Measurements from ENCODE around the gene TPSAB1.
"Not testable (repeated sequence)": the region's sequence is repeated elsewhere in the genome, so short reads cannot be mapped to it uniquely, and the experiment has no call there.

TPSAB1 gene

DNA sequence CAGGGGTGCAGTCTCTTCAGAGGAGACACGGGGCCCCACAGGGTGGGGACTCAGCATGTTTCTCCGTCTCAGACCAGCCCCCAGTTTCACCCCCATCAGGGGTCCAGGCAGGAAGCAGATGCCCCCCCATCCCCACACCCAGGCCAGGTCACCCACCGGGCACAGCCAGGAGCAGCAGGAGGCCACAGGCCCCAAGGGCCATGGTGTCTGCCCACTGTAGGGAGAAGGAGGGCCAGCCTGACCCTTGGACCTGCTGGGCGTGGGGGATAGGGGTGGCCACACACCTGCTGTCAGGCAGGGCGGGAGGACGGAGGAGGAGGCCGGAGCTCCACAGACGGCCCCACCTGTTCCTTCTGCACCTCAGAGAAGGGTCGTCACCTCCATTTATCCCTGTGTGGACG, 15.5 kb upstream of the TPSAB1 start, which contains the start of gene TPSG1:
TPSG1 (minus strand) TSS at position 218 of the 401 bp plus-strand sequence; CDS start at position 202, 16 bp downstream.
- DNase-seq: no peak

DNA sequence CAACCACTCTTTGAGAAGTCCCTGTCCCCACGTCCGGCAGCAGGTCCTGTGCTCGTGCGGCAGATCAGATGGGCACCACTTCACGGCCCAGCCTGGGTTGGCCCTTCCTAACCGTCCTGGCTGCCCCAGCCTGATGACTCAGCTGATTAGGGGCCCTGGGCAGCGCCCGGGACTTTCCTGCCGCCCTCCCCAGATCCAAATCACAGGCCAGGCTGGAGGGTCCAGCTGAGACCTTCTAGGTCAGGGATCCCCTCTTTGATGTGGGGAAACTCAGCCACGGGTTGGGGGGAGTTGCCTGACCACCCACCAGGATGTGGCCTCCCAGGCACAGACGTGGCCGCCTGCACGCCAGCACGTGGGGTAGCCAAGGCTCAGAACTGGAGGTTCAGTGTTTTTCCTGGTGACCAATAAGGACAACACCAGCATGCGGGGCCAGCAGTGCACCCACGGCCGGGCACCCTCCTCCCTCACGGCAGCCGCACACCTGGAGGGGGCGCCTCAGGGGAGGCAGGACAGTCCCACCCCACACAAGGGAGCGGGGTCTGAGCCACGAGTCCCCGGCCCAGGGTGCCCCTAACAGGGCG, 14.7 kb upstream of the TPSAB1 start:
- not testable (repeated sequence) for DNase-seq

DNA sequence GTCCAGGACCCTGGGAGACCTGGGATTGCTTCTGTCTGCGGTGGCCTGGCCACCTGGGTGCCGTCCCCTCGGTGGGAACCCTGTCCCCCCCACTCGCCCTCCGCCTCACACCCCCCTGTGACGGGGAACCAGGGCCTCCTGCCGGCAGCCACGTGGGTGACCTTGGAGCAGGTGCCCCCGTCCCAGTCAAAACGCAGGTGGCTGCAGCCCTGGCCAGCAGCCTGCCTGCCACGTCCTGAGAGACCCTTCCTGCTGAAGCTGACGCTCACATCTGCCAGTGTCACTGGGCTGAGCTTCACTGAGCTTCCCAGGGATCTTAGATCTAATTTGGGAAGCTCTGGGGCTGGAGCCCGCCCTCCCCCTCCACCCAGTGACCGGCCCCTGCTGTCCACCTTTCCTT, 13.8 kb upstream of the TPSAB1 start:
- not testable (repeated sequence) for DNase-seq

DNA sequence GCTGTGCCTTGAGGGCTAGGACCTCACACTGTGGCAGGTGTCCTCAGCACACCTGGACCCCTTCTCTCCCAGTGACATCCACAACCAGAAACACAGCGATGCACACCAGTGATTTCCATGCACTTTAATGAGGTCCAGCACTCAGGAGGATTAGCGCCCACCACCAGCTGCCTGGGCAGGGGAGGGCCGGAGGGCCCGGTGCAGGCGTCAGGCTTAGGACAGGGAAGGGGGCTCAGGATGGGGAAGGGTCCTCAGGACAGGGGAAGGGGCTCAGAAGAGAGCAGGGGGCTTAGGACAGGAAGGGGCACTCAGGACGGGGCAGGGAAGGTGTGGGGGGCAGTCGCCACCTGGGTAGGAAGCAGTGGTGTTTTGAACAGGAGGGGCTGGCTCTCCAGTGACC, 12.3 kb upstream of the TPSAB1 start:
- not testable (repeated sequence) for DNase-seq

DNA sequence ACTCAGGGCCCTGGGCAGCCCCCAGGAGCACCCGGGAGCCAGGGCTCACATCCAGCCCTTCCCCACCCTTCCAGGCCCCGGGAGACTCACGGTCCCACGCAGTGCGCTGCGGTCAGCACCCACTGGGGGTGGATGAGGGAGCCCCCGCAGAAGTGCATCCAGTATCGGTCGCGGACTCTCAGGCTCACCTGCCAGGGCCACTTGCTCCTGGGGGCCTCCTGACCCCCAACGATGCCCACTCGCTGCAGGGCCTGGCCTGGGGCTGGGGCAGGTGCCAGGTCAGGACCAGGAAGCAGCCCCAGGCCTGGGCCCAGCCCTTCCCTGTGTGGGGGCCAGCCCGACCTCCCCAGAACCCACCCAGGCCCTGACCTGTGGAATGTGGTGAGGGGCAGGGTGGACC, 11.0 kb upstream of the TPSAB1 start:
- DNase-seq: not testable (repeated sequence)

DNA sequence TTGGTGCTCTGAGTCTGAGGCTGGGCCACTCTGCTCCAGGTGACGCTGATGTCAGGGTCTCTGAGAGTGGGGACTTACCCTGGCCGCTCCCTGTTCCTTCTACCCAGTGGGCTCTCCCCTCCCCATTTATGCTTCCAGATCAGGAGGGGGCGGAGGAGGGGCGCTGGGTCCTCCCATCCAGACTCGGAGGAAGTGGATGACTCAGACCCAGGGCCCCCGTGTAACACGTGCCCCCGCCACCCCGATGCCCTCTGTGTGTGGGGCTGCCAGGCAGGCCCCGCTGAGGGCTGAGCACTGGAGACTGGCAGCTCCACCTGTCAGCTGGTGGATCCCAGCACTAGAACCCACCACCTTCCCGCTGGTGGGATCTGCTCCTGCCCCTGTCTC, 10.4 kb upstream of the TPSAB1 start, which contains the start of gene TPSB2:
TPSB2 (minus strand) TSS at position 101 of the 387 bp plus-strand sequence. CDS start 233 bp downstream, outside the sequence.
- DNase-seq: not testable (repeated sequence)

DNA sequence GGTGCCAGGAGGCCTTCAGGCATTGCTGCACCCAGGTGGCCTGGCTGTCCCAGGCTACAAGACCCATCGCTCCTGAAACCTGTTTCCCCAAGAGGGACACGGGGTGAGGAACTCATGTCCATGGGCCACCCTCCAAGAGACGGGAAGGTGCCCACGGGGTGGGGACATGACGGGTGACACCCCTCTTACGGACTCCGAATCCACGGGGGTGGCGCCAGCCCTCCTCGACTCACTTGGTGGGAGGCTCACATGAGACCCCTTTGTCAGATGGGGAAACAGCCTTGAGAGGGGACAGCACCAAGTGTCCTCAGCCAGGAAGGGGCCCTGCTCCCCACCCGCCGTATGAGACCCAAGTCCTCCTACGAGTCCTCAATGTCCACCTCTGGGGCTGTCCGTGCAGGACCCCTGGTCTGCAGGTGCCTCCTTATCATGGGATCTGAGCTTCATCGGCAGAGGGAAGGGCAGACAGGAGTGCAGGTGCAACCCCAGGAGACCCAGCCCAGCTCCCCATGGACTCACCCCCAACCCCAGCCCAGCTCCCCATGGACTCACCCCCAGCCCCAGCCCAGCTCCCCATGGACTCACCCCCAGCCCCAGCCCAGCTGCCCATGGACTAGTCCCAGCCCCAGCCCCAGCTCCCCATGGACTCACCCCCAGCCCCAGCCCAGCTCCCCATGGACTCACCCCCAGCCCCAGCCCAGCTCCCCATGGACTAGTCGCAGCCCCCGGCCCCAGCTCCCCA, 9.9 kb upstream of the TPSAB1 start:
- not testable (repeated sequence) for DNase-seq

DNA sequence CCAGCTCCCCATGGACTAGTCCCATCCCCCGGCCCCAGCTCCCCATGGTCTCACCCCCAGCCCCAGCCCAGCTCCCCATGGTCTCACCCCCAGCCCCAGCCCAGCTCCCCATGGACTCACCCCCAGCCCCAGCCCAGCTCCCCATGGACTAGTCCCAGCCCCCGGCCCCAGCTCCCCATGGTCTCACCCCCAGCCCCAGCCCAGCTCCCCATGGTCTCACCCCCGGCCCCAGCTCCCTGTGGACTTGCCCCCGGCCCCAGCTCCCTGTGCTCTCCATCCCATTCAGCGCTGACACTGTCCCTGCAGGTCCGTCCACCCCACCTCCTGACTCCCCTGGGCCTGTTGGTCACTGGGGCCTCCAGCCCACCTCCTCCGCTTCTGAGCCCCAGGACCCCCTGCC, 9.2 kb upstream of the TPSAB1 start:
- DNase-seq: not testable (repeated sequence)

DNA sequence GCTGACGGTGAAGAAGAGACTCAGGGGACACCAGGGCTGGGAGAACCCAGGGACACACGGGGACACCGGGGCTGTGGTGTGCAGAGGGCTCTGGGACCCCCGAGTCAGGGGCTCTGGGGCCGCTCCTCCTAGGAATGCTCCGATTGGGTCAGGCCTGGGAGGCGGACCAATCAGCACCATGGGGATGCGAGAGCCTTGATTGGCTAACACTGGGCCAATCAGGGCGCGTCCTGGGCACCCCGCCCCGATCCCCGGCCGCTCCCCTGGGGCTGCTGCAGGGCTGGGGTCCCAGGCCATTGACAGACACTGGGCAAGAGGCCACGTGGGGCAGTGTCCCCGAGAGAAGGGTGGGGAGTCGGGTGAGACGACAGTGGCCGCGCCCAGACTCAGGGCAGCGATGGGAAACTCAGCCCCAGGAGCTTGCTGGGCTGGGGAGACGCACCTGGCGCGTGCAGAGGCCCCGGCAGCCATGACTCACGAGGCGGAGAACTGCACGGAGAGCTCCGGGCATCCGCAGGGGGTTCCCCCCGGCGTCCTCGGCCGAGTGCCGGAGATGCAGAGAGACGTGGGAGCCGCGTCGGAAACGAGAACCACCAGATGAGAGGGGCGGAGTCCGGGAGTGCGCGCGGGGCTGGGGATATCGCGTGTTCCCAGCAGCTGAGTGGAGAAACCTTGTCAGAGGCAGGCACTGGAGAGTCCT, 8.3 kb upstream of the TPSAB1 start:
- not testable (repeated sequence) for DNase-seq

DNA sequence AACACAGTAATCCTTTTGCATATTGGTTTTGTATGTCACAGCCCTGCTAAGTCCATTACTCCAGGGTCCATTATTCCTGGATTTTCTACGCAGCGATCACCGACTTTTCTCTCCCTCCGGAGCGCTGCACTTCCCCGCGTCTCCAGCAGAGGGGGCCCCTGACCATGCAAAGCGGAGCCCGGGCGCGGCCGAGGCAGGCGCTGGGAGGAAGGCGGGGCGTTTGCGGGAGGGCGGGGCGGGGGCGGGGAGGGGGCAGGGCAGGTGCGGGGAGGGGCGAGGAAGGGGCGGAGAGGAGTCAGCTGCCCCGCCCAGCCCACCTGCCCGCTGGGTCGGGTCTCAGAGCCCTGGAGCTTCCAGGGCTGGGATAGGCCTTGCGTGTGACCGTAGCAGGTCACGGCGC, 3.8 kb upstream of the TPSAB1 start:
- DNase-seq: not testable (repeated sequence)

DNA sequence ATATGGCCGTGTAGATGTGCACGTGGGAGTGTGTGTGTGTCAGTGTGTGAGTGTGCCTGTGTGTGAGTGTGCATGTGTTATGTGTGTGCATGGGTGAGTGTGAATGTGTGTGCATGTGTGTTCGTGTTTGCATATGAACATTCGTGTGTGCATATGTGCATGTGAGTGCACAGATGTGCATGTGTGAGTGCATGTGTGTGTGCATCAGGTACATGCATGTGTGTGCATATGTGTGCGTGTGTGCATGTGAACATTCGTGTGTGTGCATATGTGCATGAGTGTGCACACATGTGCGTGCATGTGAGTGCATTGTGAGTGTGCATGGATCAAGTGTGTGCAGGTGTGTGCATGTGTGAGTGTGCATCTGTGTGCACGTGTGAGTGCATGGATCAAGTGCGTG, 2.5 kb upstream of the TPSAB1 start:
- no peak for DNase-seq

DNA sequence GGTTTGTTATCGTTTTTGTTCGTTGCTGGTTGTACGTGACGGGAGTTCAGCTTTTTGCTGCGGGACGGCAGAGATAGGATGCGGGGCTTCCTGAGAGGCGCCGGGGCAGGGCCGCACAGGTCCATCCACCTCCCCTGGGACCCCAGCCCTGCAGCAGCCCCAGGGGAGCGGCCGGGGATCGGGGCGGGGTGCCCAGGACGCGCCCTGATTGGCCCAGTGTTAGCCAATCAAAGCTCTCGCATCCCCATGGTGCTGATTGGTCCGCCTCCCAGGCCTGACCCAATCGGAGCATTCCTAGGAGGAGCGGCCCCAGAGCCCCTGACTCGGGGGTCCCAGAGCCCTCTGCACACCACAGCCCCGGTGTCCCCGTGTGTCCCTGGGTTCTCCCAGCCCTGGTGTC, 1.6 kb upstream of the TPSAB1 start:
- not testable (repeated sequence) for DNase-seq

DNA sequence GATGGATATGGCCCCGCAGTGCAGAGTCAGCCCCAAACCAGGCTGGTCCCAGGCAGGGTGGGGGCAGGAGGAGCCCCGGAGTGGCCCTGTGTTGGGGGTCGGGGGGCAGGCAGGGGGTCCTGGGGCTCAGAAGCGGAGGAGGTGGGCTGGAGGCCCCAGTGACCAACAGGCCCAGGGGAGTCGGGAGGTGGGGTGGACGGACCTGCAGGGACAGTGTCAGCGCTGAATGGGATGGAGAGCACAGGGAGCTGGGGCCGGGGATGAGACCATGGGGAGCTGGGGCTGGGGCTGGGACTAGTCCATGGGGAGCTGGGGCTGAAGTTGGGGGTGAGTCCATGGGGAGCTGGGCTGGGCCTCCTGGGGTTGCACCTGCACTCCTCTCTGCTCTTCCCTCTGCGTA, 930 bp upstream of the TPSAB1 start:
- DNase-seq: not testable (repeated sequence)

DNA sequence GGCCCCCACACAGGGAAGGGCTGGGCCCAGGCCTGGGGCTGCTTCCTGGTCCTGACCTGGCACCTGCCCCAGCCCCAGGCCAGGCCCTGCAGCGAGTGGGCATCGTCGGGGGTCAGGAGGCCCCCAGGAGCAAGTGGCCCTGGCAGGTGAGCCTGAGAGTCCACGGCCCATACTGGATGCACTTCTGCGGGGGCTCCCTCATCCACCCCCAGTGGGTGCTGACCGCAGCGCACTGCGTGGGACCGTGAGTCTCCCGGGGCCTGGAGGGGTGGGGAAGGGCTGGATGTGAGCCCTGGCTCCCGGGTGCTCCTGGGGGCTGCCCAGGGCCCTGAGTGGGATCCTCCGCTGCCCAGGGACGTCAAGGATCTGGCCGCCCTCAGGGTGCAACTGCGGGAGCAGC, 576 bp downstream of the TPSAB1 start:
- DNase-seq: not testable (repeated sequence)

DNA sequence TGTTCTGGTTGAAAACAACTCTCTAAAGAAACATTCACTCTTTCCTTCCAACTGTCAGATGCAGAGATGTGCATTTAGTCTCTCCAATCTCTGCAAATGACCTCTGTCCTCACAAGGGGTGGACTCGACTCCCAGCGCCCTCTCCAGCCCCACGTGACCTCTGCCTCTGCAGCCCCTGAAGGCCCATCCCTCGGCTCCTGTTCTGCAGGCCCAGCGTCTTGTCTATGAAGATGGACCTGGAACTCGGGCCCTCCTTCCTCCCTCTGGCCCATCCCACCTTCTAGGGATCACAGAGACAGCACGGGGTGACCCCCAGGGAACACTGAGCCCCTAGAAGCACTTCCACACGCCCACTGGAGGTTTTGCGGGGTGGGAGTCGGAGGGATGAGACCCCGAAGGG, 2.9 kb downstream of the TPSAB1 start:
- not testable (repeated sequence) for DNase-seq

DNA sequence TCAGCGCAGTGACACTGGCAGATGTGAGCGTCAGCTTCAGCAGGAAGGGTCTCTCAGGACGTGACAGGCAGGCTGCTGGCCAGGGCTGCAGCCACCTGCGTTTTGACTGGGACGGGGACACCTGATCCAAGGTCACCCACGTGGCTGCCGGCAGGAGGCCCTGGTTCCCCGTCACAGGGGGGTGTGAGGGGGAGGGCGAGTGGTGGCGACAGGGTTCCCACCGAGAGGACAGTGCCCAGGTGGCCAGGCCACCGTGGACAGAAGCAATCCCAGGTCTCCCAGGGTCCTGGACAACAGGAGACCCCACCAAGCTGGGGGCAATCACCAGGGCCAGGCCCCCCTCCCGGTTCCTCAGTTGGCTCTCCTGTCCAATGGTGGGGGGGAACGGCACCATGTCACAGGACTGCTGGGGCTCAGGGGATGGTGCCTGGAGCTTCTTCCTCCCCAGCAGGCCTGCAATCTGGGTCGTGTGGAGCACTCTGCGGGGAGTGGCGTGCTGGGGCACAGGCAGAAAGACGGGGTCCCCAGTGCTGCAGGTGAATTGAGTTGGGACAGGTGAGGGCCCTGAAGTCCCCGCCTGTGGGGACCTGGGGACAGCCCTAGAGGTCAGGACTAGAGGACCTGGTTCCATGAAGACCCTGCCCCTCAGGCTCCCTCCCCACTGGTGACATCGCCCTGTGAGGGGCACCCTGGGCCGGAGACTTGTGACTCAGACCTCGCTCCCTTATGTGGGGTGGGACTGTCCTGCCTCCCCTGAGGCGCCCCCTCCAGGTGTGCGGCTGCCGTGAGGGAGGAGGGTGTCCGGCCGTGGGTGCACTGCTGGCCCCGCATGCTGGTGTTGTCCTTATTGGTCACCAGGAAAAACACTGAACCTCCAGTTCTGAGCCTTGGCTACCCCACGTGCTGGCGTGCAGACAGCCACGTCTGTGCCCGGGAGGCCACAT, 3.7 kb downstream of the TPSAB1 start:
- DNase-seq: not testable (repeated sequence)

DNA sequence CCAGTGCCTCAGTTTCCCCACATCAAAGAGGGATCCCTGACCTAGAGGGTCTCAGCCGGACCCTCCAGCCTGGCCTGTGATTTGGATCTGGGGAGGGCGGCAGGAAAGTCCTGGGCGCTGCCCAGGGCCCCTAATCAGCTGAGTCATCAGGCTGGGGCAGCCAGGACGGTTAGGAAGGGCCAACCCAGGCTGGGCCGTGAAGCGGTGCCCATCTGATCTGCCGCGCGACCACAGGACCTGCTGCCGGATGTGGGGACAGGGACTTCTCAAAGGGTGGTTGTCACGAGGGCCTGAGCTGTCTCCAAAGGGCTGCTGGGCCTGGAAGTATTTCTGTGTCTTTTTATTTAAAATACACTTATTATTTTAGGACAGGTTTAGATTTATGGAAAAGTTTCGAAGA, 4.4 kb downstream of the TPSAB1 start:
- DNase-seq: no peak

DNA sequence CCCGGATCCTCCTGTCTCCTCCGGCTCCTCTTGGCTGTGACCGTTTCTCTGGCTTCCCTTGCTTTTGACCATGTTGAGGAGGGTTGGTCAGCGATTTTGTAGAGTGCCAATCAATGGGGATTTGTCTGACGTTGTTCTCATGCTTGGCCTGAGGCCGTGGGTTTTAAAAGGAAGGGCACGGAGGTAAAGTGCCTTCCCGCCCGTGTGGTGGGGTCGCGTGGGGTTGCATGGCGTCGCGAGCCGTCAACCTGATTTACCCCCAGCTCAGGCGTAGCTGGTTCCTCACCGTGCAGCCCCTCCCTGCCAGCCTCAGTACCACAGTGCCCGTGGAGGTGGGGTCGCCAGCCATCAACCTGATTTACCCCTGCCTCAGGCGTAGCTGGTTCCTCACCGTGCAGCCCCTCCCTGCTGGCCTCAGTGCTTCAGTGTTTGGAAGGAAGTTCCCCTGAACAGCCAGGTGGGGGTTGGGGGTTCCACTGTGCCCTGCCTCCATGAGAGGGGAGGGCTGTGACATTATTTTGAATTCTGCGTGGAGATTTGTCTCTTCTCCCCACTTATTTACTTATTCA, 5.0 kb downstream of the TPSAB1 start:
- no peak for DNase-seq

DNA sequence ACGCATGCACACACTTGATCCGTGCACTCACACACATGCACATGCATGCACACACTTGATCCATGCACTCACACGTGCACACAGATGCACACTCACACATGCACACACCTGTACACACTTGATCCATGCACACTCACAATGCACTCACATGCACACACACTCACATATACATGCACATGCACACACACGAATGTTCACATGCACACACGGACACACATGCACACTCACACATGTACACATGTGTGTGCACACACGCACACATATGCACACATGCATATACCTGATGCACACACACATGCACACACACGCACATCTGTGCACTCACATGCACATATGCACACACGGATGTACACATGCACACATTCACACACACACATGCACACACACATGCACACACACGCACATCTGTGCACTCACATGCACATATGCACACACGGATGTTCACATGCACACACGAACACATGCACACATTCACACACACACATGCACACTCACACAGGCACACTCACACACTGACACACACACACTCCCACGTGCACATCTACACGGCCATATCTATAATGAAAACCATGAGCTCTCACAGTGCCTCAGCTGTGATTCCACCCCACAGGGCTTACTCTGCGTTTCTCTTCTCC, 7.5 kb downstream of the TPSAB1 start:
- not testable (repeated sequence) for DNase-seq

DNA sequence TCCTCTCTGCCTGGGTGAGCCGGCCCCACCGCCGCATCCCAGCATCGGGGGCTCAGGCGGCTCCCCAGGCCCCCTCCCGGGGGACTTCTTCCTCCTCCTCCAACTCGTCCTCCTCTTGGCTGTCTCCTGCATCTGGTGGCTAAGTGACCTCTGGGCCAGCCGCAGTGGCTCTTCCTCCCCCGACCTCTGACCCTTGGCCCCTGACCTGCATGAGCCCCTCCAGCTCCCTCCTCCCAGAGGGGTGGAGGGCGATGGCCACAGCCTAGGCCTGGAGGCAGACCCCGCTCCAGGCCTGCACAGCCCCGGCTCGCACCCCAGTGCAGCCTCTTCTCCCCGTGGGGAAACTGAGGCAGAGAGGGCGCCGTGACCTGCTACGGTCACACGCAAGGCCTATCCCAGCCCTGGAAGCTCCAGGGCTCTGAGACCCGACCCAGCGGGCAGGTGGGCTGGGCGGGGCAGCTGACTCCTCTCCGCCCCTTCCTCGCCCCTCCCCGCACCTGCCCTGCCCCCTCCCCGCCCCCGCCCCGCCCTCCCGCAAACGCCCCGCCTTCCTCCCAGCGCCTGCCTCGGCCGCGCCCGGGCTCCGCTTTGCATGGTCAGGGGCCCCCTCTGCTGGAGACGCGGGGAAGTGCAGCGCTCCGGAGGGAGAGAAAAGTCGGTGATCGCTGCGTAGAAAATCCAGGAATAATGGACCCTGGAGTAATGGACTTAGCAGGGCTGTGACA, 8.7 kb downstream of the TPSAB1 start:
- DNase-seq: not testable (repeated sequence)
